ENCODE data around the gene CCDC170.

GRCh38 chr6:151478670-151479069 is 15.1 kb upstream of the CCDC170 start:
- TF ChIP-seq CTCF (IDR thresholded peaks at IDR 0.05), result no peak
- TF ChIP-seq POLR2AphosphoS5 (IDR thresholded peaks at IDR 0.05; ENCODE audit: low read depth, low read length), result no peak
- no peak for TF ChIP-seq TCF7L2 (IDR thresholded peaks at IDR 0.05; ENCODE audit: low read depth, low read length)
- no peak for TF ChIP-seq REST (IDR thresholded peaks at IDR 0.05; ENCODE audit: insufficient read depth in 1 of 2, low read depth in 2 of 2, low read length in 1 of 2)

All from Panc1 (cell line).